NCI-H1092 (cell line): ENCODE measurements around the gene CCDC171.

Experiments used
- DNase-seq: peaks from one replicate; lab custom pipeline; 2025; lab: John Stamatoyannopoulos, UW

Gene CCDC171

DNA sequence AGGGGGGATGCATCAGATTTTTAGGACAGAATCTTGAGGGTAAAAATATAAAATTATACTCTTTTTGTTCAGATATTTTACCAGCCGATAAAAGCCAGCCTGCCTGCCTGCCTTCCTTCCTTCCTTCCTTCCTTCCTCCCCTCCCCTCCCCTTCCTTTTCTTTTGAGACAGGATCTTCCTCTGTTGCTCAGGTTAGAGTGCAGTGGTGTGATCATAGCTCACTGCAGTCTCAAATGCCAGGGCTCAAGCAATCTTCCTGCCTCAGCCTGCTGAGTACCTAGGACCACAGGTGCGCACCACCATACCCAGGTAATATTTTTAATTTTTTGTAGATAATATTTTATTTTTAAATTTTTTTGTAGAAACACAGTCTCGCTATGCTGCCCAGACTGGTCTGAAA is 330.0 kb downstream of the CCDC171 start:
- no peak for DNase-seq

DNA sequence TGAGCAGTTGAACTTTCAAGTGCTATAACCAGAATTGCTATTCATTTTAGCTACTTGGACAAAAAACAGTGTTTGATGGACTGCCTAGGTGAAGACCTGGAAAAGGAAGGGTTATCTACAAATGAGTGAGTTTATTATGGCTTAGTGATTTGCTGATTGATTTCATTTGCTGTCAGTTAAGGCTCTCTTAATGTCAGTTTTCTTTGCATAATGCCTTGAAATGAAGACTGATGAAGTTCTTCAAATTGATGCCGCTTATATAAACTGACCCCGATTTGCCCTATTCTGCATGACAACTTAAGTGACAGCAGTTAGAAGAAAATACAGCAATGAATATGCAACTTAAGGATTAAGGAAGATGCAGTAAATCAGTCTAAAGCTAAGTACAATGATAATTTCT is 332.6 kb downstream of the CCDC171 start:
- no peak for DNase-seq

DNA sequence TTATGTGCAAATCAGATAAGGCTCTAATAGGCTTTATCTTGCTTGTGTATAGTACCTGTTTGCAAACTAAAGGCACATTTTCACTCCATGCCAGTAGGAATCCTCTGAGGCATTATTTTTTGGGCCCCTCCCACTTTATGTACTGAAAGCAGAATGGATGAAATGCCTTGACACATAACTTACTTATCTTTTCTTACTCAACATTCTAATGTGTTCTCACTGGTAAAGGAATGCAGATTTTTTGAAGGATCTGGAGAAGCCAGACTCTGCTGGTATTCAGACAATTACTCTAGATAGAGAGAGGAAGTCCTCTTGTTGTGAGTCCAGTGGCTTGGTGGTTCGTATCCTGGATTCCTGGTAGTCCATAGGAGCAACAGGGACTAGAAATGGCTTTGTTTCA is 336.7 kb downstream of the CCDC171 start:
- DNase-seq = no peak

DNA sequence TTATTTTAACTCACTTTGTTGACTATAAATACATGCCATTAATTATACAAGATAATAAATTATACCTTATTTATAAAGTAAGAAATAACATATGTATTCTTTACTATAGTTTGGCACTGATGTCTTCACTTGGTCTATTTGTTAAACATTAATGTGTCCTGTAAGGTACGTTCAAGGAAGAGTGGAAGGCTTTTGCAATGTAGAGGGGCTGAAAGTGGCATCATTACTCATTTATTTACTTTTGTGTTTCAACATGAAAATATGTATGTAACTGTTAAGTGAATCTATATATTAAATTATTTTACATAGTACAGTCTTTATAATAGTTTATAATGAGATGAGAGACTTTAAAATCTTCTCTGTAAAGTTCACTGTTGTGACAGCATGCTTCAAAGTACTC is 348.7 kb downstream of the CCDC171 start:
- DNase-seq = no peak

DNA sequence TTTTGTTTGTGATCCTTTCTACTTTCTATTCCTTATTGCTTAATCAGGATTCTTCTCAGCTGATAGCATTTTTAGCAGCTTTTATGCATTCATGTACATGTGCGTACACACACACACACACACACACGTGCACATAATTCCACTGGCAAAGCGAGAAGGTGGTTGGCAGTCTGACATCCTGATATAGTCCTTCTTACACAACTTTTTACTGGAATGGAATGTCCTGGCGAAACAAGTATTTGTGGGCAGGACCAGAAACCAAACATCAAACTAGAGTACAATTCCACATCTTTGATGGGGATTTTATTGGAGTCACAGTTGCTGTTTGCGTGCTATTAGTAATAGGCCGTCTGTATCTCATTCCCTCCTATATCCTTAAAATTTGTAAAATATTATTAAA is 356.5 kb downstream of the CCDC171 start:
- no peak for DNase-seq

DNA sequence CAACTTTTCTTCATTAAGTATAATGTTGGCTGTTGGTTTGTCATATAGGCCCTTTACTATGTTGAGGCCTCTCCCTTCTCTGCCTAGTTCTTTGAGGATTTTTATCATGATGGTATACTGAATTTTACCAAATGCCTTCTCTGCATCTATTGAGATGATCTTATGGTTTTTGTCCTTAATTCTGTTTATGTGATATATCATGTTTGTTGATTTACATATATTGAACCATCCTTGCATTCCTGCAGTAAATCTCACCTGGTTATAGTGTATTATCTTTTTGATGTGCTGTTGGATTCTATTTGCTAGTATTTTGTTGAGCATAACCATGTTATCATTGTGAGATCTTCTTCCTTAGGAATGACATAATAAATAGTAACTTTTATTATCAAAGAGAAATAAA is 362.9 kb downstream of the CCDC171 start:
- DNase-seq = no peak

DNA sequence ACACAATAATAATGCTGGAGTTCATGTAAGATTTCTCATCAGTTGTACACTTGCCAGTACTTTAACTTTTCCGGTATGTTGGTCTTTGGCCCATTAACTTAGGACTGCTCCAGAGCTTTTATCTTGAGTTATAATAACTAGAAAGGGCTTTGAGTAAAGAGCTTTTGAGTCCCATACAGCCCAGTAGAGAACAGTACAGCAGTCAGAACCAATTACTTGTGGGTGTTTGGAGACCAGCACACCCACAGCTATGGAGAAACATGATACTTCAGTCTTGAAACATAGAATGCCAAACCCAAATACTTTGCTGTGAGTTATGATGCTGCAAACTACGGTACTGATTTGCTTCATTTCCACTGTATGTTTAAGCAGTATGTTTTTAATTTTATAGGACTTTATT is 374.3 kb downstream of the CCDC171 start:
- DNase-seq = no peak

DNA sequence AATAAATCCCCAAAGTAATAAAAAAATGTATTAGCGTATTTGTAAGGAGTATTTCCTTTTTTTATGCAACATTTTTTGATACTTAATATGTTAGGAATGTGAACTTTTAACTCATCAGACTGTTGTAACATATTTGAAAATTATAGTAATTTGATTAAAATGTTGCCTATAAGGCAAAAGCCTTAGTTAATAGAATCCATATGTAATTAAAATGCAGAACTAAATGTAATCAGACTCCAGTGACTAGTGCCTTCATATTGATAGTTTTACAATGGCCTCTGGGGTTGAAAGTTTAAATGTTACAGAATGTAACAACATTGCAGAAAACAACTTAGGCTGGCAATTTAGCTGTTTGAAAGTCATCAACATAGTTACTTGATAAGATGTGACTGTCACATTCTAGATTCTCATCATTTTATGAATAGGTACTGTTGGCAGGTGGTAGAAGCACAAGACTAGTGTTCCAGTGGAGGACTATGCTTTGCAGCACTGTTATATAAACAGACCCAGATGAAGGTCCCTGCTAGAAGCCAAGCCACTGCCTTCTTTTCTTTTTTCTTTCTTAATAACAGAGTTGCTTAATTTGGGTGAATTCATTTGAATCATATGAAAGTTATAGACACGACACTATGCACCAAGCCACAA is 382.9 kb downstream of the CCDC171 start:
- peak; percentile 39 for DNase-seq

DNA sequence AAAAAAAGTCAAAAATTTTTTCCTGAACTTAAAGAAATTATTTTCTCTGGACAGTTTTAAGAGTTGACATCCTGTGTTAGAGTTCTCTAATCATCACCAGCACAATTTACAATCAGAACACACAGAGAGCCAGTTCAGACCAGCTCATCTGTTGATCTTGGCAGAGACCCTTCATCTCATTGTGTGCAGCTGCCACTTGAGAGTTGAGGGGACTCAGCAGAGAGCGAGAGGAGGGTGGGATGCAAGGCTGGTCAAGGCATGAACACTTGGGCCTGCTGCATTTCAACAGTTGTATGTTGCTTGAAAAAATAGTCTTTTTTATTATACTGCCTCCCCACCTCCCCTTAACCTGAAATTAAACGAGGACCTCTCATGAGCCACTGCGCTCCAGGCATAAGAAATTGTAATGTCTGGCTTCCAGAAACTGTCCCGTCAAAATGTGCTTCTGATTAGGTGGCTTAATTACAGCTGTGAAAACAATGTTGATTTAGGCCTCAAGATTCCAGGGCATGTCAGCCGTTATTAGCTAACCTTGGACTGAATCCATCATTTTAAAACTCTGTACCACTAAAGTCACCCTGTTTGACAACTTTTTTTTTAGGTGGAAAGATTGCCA is 383.6 kb downstream of the CCDC171 start:
- peak; percentile 93 for DNase-seq

DNA sequence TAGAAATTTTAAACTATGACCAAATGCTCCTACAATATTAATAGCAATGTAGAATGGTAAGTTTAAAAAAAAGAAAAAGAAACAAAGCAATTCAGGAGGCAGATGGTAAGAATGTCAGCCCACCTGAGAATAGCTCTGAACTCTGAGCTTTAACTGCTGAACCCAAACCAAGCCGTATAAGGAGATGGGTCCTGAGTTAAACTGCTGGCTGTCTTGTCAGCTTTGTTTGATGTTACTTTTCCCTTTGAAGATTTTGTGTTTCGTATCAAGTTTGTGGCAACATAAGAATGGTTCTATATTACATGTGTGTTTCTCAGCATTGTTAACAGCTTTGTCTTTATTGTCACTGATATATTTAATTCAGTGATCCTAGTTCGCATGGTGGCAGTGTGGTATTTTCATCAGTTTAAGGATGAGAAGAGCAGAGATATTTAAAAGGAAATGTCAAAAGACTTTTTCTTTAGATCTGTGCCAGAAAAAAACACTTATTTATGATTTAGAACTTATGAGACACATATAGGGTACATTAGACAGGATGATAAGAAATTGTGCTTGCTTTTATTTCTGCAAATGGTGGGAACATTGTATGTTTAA is 390.1 kb downstream of the CCDC171 start:
- DNase-seq = no peak

DNA sequence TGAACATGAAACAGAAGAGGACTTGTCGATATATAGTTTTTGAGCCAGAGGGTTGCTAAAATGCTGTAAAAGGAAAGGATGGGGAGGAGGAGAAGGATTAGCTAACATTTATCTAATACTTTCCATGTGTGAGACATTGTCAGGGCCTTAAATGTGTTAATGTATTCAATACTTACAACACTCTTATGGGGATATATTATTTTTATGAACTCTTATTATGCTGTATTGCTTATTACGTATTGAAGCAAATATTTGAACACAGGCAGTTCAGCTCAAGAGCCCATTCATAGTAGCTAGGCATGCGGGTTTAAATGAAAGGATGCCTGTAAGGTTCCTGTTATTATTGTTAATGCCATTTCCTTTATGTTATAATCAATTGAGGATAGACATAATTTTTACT is 391.5 kb downstream of the CCDC171 start:
- DNase-seq = no peak

DNA sequence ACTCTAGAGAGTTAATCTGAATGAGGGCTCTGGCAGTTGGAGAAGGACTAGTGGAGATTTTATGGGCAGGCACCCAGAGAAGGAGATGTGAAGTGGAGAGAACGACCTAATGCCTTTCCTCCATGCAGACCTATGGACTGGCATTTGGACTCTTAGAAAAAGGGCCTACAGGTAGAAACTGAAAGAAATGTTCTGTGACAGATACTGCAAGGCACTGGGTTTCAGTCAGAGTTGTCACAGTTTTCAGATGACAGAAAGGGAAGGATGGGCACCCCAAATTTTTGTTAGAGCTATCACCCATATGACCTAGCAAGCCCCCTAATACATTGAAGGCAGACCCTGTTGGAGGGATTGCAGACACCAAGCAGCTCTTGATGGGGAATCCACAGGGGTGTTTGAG is 406.8 kb downstream of the CCDC171 start:
- DNase-seq = no peak

DNA sequence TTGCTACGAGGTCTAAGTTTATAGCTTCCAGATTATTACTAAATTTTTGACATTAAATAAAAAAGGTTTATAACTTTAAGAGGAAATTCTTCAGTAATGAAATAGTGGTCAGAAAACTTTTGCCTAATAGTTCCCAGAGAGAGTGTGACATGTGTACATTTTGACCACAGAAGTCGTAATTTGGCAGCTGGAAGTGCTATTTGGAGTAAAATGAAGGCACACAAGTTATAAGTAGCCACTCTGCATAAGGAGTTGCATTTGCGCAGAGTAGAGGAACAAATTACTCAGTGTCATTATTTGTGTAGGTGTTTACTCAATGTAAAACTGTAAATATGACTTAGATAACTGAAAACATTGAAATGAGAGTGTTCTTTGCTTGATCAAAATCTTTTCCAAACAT is 408.4 kb downstream of the CCDC171 start:
- DNase-seq = no peak

DNA sequence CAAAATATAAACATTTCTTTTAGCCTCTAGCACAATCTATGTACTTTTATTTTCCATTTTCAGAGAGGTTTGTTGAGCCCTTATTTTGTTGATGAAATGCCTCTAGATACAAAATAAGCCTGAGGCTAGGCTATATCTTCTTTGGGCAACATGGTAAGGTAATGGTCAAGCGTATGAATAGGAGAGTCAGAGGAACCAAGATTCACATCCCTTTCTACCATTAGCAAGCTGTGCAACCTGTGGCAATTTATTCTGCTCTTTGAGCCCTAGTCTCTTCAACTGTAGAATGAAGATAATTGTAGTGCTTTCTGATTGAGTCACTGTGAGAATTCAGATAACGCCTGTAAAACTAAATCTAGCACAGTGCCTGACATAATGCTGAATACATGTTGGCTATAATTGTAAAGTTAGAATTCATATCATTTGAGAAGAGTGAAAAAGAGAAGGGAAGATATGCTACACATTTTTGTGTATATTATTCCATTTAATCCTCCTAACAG is 412.5 kb downstream of the CCDC171 start:
- no peak for DNase-seq

DNA sequence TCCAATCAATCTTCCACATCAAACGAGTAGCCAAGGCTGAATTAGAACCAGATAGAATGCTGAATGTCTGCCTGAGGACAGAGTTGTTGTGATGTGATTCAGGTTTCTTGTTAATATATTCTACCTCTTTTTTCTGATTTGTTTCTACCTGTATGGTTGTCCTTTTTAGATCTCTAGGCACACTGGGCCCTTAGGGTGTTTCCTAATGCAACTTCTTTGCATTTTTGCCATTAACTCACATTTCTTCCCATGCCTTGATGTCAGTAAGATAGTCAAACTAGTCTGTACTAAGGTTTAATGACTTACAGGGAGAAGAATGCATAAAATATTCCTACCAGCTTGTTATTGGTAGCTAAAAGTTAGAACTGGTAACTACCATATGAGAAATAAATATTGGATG is 413.6 kb downstream of the CCDC171 start:
- DNase-seq = no peak

DNA sequence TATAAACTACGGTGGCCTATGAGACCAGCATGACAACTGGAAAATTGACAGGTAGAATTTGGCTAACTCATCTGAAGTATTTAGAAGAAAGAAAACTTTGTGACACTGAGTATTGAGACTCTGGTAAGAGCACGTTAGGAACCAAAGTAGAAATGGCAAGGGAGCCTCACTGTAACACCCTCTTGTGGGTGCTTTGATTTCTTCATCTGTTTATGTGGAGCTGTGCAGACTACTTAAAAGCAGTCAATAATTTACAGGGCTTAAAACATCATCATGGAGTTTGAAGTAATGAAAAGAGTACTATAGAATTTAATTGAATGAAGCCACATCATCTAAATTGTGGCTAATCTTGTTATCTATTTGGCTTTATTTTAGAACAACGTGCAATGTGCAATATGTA is 414.2 kb downstream of the CCDC171 start:
- no peak for DNase-seq

DNA sequence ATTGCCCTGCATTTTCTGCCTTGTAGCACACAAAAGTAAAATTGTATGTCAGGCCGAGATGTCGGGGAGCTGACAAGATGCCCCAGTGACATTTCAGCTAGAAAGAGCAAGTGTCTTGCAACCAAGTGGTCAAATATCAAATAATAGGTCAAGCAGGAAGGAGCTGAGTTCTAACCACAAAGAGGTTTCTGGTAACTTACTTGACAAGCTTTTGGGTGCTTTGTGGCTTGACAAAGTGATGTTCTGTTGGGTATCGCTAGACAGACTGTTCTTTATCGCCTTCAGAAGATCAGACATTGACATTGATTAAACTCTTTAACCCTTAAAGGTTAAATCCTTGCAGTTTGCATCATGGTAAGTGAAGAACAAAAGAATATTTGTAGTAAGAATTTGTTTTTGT is 419.9 kb downstream of the CCDC171 start:
- DNase-seq = no peak

DNA sequence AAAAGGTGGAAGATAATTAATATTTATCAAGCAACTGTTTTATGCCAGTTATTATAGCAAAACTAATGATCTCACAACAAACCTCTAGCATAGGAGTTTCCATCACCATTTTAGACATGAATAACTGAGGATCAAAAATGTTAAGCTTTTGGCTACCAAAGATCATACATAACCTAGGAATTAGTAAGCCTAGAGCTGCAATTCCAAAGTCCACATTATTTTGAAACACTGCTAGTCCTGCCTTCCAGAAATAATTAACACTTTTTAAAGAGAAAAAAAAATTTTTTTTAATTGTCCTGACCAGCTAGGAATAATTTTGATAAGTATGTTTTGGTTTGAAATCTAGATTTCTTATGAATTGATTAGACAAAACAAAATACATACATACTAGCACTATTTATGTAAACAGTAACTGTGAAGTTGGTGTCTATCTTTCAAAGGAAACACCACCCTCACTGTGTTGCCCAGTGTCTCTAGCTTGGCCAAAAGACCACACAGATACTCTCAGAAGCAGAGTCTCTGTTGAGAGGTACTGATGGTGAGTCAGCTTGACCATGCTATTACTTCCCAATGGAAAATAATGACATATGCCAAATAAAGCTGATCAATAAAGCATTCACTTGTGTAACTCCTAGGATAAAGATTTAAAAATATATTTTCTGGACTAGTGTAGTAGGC is 422.4 kb downstream of the CCDC171 start:
- no peak for DNase-seq

DNA sequence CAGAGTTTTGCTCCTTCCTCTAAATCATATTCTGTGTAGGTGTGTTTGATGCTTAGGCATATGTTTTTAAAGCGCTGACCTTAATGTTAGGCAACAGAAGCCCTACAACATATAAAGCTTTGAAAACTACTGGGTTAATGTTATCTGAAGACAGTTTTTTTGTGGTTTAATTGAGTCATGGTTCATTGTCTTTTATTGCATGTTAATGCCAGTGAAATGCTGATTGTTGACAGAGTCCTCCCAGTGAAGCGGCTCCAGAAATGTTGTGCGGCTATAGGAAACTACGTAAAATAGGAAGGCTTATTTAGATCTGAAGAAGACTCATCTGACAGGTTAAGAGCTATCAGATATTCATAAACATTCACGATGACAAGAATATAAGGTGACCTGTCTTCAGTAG is 424.6 kb downstream of the CCDC171 start:
- peak; percentile 18 for DNase-seq

DNA sequence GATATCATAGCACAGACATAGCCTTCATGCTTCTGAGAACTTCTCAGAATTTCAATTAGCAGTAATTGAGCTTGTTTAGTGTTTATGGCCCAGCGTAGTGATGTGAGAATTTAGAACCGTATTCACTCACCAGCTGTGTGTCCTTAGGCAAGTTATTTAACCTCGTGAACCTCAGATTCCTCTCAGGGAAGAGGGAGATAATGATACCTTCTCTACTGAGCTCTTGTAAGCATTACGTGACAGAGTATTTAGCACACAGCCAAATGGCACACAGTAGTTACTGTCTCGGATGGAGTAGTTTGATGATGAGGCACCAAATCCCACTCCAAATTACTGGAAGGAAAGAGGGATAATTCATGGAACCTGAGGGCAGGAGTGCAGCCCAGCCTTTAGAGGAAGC is 429.3 kb downstream of the CCDC171 start:
- DNase-seq = no peak

DNA sequence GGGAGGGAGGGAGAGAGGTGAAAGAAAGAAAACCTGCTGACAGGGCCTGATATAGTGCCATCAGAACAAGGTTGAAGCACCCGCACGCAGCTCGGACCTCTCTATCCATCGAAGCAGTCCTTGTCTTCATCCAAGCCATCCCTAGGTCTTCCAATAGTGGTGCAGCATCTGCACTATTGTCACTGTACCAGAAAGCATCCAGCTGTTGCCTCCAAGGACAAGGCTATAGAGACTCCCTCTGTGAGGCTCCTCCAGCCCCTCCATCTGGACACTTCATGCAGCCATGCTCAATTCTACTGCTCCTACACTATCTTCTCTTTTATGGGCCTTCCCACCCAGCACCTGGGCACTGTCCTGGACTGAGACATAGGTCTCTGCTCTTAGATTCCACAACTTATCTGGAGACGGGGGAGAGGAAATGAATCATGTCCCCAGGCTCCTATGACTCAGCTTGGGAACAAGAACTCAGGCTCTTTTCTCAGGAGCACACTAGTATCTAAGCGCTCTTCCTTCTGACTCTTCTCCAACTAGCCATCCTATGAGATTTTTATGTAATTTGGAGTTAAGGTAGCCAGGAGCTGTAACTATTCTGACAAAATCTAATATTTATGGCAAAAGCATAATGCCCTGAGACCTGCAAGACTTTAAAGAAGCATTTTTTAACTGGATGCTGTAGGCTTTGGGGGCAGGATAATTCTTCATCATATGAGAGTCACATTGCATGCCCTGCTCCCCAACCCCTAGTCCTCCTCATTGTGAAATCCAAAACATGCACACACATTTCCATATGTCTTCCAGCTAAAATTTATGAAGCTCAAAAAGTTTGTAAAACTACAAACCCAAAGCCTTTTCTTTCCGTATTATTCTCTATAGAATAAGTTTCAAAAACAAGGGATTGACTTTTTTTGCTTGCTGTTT is 446.8 kb downstream of the CCDC171 start:
- DNase-seq = no peak

DNA sequence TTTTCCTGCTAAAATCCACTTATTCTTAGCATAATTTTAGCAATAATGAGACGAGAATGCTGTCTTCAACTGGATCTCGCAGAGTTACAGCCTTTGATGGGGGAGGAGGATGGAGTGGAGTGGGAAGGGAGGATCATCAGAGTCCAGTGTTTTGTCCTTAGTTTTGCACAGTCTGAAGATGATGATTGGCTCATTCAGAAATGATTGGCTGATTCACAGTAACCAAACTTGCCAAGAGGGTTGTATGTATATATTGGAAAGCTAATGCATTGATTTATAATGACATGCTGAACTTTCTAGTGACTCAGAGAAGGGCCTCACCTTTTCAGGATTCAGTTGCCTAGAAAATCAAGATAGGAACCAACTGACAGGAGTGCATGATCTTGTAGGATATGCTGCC is 448.0 kb downstream of the CCDC171 start:
- no peak for DNase-seq
